Tibial artery (tissue), 4 donors: ENCODE data around the gene ADGRV1.
A peak's percentile ranks its signal among the peaks of the same experiment; 100 is the strongest.

Experiments used
- DNase-seq, 2 donors: peaks; one replicate each; pipeline ENCODE4 v3.0.0-alpha.2; 2019
- H3K27ac ChIP-seq, 2 donors: fragments of 200-600 bp; sonication (generic) in 1 of 2; 1 replicate in 1 of 2; 2 replicates in 1 of 2; pipeline ENCODE4 v1.5.1; 2018 to 2019; ENCODE audit warnings: mild to moderate bottlenecking in 1 of 2
- H3K27me3 ChIP-seq, 2 donors: fragments of 200-600 bp; sonication (generic) in 1 of 2; one replicate each; pipeline versions ENCODE4 v1.5.1 to v1.6.0; 2016 to 2019
- H3K36me3 ChIP-seq, 3 donors: fragments of 200-600 bp; sonication (generic) in 2 of 3; one replicate each; pipeline ENCODE4 v1.5.1; 2016 to 2019; ENCODE audit warnings: mild to moderate bottlenecking in 2 of 3
- H3K4me1 ChIP-seq, 4 donors: fragments of 200-600 bp; sonication (generic) in 2 of 4; 1 replicate in 3 of 4; 2 replicates in 1 of 4; pipeline ENCODE4 v1.5.1; 2016 to 2019
- H3K4me3 ChIP-seq, 2 donors: fragments of 200-600 bp; sonication (generic) in 1 of 2; 1 replicate in 1 of 2; 2 replicates in 1 of 2; pipeline ENCODE4 v1.5.1; 2018 to 2019; ENCODE audit warnings: mild to moderate bottlenecking in 2 of 2
- H3K9me3 ChIP-seq, 3 donors: fragments of 200-600 bp; sonication (generic) in 1 of 3; one replicate each; pipeline ENCODE4 v1.5.1; 2016 to 2019
- intact Hi-C: fragments of 100-400 bp; cut with DNase I; formaldehyde crosslinking; loops from one replicate; pipeline ENCODE4 v1.15.0; 2023; ENCODE audit warnings: low total_unique reads
- TF ChIP-seq, protein P1 (sequence below), 2 experiments: fragments of 200-600 bp in 1 of 2; fragments of 450-650 bp in 1 of 2; IDR thresholded peaks; one replicate each; pipeline ENCODE4 v1.5.1; 2017 to 2019; ENCODE audit warnings: antibody characterized with exemption in 2 of 2, mild to moderate bottlenecking in 1 of 2, moderate library complexity in 1 of 2

The ADGRV1 gene

DNA sequence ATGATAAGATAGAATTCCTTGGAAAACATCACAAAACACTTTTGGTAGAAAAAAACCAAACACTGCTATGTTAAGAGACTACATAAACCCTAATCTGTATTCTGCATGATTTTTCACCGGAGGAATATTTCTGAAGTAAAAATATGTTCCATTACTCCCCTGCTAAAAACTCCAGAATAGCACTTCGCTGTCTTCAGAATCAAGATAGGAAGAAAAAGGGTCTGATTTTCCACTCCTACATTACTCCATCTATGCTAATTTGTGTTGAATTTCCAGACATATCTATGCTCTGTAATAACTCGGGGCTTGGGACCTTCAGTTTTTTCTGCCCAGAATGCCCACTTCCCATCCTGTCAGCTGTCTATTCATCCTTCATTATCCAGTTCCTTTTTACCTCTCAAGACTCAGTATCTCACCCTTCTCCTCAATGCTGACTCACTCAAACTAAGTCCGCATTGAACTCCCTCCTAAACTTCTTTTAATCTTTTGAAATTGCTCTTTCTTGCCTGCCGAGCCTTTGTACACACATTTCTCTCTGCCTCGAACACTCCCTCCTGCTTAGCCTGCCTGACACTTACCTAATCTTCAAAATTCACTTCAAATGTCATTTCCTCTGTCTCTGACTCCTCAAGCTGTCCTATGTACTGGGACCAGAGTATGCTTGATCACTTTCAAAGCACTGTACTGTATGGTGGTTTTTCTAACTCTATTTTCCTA is 653.6 kb downstream of the ADGRV1 start:
- no peak for DNase-seq
- no peaks in the 10 kb centered on the region for H3K36me3 ChIP-seq
- no peak overlapping the region for H3K4me3 ChIP-seq
- H3K9me3 ChIP-seq: no peaks in the 10 kb centered on the region
- TF ChIP-seq, protein P1, sequence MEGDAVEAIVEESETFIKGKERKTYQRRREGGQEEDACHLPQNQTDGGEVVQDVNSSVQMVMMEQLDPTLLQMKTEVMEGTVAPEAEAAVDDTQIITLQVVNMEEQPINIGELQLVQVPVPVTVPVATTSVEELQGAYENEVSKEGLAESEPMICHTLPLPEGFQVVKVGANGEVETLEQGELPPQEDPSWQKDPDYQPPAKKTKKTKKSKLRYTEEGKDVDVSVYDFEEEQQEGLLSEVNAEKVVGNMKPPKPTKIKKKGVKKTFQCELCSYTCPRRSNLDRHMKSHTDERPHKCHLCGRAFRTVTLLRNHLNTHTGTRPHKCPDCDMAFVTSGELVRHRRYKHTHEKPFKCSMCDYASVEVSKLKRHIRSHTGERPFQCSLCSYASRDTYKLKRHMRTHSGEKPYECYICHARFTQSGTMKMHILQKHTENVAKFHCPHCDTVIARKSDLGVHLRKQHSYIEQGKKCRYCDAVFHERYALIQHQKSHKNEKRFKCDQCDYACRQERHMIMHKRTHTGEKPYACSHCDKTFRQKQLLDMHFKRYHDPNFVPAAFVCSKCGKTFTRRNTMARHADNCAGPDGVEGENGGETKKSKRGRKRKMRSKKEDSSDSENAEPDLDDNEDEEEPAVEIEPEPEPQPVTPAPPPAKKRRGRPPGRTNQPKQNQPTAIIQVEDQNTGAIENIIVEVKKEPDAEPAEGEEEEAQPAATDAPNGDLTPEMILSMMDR (IDR thresholded peaks at IDR 0.05): no peak
- H3K27ac ChIP-seq: peak overlapping the region; percentile 31 to 52
- intact Hi-C loops: loop anchor here (10.0 kb wide), 1 partner anchor 173 kb away; the partner anchor contains the start of gene ARRDC3
- H3K27me3 ChIP-seq: no peaks in the 10 kb centered on the region
- H3K4me1 ChIP-seq: peaks cover 0 to 20% (median 6%) of the 10 kb centered on the region in 4 donors

DNA sequence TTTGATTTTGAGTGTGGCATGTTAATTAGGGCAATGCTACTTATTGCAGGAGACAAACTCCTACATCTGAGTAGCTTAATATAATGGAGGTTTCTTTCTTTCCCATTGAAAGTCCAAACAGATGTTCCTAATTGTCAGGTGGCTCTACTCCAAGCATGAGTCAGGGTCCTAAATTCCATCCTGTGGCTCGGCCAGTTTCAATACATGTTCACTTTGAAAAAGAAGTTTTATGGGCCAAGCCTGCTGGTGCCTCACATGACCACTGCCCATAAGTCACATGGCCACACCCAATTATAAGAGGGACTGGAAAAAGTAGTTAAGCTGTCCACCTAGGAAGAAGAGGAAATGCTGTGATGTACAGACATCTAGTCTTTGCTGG is 654.1 kb downstream of the ADGRV1 start:
- Histone ChIP-seq H3K36me3 (no peaks in the 10 kb centered on the region), H3K4me1 (peaks cover 0 to 20% (median 6%) of the 10 kb centered on the region in 4 donors), H3K4me3 (no peak overlapping the region), H3K27me3 (no peaks in the 10 kb centered on the region), H3K27ac (peak overlapping the region; percentile 31 to 52), H3K9me3 (no peaks in the 10 kb centered on the region)
- DNase-seq: peak in 1 of 2 donors; percentile 40
- TF ChIP-seq, protein P1 (IDR thresholded peaks at IDR 0.05): no peak
- intact Hi-C loops: loop anchor here (10.0 kb wide), 1 partner anchor 172 kb away; the partner anchor contains the start of gene ARRDC3
